Activated gamma-delta T cell treated with anti-CD3 and anti-CD28 coated beads, Interleukin-2, amount 50 U/mL, for 16 hours (primary cell): ENCODE results near the gene ORC4.

Experiments
- DNase-seq: peaks from one replicate; pipeline ENCODE4 v3.0.0-alpha.2; 2020; ENCODE audit warnings: low read depth

The ORC4 gene

DNA sequence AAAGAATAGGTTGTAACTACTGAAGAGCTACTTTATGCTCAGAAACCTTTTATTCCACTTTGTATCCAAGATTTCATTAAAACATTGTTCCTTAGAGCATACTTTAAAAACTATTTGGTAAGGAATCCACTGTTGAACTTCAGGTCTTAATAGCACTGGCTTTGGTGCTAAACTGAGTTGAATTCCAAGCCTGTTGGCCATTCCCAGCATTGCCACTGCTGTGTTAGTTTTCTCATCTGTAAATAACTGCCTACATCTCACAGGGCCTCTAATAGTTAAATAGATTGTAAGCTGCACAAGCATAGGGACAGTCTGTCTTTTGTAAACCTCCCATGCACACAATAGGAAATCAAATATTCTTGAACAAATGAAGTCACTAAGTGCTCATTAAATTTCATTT lies 86.6 kb downstream of the ORC4 start:
- no peak for DNase-seq

DNA sequence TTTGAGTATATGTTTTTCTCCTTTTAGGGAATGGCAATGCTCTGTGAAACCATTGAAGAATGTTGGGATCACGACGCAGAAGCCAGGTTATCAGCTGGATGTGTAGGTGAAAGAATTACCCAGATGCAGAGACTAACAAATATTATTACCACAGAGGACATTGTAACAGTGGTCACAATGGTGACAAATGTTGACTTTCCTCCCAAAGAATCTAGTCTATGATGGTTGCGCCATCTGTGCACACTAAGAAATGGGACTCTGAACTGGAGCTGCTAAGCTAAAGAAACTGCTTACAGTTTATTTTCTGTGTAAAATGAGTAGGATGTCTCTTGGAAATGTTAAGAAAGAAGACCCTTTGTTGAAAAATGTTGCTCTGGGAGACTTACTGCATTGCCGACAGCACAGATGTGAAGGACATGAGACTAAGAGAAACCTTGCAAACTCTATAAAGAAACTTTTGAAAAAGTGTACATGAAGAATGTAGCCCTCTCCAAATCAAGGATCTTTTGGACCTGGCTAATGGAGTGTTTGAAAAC lies 93.4 kb downstream of the ORC4 start:
- DNase-seq, result no peak

DNA sequence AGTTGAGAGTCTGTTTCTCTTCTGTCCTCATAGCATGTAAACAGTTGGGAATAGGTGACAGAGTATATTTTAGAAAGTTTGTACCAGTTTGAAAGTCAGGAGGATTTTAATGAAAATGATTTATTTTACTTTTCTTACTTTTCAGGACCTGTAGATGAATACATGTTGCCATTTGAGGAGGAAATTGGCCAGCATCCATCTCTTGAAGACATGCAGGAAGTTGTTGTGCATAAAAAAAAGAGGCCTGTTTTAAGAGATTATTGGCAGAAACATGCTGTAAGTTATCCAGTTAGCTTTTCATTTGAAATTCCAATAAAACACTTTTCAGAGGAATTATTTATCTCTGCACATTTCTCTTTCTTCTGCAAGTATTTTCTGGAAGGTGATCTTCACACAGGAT lies 94.7 kb downstream of the ORC4 start:
- DNase-seq, result no peak

DNA sequence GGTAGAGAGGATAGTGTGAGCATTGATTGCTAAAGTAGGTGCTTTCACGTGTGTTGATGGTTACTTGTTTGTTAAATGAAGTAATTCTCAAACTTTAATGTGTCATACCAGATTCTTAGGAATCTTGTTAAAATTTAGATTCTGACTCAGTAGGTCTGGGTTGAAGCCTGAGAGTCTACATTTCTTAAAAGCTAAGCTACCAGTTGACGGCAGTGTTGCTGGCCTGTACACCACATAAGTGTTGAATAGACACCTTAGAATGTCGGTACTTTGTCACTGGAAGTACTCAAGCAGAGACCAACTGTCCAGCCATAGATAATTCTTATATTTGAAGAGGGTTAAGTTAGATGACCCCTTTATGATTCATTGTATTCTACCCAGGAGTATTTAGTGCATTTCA lies 95.9 kb downstream of the ORC4 start:
- DNase-seq, result no peak

DNA sequence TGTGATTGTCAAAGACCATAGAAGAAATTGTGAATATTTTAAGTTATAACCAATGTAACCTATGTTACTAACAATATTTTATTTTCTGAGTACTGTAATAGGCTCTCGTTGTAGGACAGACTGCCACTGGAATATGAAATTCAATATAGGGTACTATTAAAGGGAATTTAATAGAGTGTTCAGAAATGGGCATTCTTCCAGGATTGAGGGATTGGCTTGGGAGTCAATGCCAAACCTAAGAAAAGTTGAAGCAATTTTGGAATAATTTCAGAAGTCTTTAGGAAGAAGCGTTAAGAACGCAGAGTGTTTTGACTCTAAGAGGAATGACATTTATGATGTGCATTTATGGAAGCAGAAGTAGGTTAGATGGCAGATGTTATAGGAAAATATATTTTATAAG lies 96.7 kb downstream of the ORC4 start:
- DNase-seq, result no peak

DNA sequence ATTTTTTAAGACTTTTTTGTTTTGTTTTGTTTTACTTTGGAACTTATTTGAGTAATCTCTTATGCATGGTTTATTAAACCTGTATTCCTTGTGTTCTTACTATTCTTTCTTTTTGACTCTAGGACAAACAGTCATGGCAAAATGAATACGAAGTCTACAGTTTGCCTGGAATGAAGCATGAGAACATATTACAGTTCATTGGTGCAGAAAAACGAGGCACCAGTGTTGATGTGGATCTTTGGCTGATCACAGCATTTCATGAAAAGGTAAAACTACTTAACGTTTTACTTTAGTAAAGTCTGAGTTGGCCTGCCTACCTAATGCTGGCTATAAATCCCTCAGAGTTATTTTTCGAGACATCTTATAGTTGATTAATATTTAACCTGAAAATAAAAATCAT lies 103.4 kb downstream of the ORC4 start:
- no peak for DNase-seq

DNA sequence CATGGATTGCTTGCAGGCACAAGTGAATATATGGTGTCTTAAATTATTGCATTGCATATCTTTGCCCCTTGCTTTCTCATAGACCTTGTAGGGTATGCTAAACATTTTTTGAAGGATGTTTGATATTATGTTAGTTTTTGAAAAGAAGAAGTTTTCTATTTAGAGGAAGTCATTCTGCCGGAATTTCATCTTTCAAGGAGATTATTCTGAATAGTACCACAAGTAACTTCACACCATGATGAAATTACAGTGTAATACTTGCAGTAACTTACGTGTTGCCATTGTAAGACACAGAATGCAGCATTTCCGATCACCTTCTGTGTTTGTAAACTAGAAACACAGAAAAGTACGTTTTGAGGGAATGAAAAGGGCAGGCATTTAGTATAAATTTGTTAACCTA lies 103.8 kb downstream of the ORC4 start:
- DNase-seq, result no peak

DNA sequence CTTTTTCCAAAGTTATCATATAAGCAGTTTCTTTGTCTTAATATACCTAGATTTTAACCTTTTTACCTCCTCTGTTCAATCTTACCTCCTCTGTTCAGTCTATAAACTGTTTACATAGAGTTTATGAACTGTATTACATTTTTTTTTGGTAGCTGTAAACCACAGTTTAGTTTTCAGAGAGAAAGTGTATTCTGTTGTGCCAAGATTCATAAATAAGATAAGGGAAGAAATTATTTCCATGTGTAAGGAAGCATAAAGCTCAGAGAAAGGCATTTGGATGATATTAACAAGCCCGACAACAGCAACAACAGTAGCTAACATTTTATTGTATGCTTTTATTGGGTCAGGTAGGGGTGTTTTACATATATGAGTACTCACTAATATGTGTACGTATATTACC lies 104.5 kb downstream of the ORC4 start:
- no peak for DNase-seq

DNA sequence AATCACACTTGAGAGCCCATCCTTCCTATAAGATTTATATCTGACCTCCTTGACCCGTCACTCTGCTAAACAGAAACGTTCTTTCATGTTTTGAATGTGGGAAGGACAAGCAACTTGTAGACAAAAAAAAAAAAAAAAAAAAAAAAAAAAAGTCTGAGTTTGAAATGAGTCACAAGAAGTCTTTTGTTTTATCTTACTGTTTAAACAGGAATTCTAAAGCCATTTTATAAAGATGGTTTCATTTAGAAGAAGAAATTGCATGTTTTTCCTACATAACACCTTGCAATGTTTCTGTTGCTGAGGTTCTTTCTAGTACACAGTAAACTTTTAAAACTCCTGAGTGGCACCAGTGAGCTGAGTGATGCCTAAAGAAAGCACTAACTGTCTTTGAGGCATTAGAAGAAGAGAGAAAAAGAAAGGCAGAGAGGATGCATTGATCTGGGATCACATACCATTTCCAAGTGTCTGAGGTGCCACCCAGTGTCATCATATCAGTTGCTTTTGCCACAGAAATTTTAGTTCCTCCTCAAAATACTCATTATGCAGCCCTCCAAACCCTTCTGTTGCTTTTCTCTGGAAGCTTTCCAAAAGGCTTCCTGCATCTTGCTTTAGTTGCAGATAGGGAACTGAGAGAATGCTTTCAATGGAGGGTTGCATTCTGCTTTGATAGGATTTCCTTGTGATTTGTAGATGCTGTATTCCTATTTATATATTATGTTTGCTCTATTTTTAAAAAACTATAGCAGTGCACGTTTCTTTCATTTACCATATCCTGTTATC lies 106.6 kb downstream of the ORC4 start:
- no peak for DNase-seq

DNA sequence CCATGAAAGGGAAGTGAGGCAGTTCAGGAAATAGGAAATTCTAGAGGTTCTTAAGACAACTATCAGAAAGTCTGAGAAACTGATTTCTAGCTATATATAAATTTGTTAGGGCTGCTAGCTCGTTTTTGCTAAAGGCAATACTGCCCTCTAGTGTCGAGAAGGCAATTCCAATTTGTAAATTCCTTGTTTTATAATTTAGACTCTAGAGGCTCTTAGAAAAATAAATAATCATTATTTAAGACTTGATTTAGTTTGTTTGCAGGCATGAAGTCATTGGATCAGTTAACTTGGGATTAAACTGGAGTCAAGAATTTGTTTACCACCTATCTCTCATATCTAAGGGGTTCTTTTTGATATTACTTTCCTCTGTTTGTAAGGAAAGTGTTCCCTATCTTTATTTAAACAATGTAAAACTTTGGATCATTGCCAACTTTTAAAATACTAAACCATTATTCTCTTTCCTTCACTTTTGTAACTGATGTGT lies 109.5 kb downstream of the ORC4 start:
- DNase-seq, result no peak

DNA sequence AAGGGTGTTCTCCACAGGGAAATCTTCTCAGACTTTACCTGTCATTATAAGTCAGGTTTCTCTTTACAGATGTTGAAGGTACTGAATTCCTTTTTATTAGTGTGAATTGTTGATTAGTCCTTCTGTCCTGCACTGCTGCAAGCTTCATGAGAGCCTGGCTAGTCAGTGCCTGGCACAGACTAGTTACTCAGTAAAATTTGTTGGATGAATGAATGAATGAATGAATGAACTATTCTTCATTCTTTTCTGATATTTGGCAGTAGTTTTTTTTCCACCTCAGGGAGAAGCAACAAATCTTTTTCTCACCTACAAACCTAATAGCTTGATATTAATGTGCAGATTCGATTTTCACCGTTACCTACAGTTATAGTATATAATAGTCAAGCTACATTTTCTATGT lies 111.4 kb downstream of the ORC4 start:
- DNase-seq, result no peak

DNA sequence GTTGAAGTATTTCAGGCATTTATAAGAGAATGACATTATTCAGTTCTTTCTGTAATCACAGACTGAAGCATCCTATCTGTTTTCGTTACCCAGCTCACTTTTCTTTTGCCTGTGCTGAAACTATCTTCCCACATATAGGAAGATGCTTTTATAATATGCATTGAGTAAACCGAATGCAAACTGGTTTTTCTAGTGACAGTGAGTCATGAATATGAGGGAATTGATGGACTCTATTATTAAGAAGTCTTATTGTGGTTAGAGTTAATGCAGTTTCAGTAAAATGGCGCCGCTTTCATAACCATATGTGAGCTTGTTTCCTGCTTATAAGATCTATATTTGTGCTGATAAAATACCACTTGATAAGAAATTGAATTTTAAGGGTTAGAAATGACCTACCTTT lies 116.5 kb downstream of the ORC4 start:
- no peak for DNase-seq

DNA sequence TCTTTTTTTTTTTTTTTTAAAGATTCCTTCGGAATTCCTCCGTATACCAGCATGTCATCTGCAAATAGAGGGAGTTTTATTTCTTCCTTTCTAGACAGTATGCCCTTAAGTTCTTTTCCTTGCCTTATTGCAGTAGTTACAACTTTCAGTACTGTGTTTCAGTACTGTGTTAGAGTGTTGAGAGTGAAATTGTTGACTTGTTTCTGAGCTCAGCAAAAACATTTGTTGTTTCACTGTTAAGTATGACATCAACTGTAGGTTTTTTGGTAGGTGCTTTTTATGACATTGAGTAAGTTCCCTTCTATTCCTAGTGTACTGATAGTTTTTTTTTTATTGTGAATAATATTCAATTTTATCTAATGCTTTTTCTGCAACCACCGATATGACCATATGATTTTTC lies 131.9 kb downstream of the ORC4 start:
- no peak for DNase-seq

DNA sequence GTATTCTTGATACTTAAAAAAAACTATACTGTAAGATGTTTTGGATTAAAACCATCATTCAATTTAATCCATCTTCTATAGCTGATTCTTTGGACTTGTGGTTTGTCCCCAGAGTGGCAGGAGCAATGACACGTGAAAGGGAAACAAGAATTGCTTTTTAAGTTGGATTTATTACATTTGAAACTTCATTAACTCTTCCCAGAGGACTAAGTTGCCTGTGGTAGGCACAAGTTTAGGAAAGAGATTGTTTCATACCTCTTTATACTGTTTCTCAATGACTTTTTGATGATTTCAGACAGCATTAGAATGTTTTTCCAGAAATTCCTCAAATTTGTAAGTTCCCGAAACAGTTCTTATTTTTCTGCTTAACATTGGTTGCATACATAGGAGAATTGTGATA lies 134.4 kb downstream of the ORC4 start:
- no peak for DNase-seq

DNA sequence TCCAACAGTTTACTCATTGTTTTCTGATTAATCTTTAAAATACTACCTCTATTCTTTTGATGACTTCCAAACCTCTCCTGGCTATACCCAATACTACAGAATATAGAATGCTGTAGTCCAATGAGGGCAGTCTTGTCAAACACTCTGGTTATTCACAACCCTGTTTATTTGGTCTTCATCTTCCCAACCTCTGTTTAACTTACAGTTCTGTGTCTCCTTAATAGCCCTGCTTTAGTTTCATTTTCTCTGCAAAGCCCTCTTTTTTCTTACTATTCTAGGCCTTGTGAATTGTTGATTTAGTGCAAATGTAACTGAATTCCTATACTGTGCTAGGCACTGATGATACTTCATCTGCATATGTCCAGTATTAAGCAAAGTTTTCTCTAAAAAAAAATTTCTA lies 135.7 kb downstream of the ORC4 start:
- DNase-seq, result no peak

DNA sequence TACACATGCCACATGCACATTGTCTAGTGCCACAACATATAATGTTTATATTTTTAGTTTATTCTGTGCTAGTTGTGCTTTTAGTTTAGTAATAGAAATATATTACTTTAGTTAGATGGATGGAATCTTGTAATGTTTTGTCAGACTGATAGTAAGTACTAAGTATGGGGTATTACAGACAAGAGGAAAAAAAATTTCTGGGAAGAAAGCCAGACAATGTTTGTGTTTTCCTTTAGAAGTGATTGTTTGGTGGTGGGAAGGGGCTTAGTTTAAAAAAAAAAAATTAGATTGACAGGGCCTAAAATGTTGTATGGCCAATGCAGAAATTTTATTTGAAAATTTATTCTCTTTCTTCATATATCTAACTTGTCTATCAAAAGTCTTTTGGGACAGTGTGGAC lies 137.9 kb downstream of the ORC4 start:
- DNase-seq, result no peak
